Hematopoietic multipotent progenitor cell treated with erythropoietin and hydrocortisone succinate and interleukin-3 and kit ligand, for 15 days (in vitro differentiated cells): ENCODE results near the gene FCGBP.
"Not testable (repeated sequence)": the region's sequence is repeated elsewhere in the genome, so short reads cannot be mapped to it uniquely, and the experiment has no call there.

Experiments
- DNase-seq: peaks from one replicate; pipeline ENCODE4 v3.0.0-alpha.2; 2015; ENCODE audit warnings: low spot score

FCGBP gene

DNA sequence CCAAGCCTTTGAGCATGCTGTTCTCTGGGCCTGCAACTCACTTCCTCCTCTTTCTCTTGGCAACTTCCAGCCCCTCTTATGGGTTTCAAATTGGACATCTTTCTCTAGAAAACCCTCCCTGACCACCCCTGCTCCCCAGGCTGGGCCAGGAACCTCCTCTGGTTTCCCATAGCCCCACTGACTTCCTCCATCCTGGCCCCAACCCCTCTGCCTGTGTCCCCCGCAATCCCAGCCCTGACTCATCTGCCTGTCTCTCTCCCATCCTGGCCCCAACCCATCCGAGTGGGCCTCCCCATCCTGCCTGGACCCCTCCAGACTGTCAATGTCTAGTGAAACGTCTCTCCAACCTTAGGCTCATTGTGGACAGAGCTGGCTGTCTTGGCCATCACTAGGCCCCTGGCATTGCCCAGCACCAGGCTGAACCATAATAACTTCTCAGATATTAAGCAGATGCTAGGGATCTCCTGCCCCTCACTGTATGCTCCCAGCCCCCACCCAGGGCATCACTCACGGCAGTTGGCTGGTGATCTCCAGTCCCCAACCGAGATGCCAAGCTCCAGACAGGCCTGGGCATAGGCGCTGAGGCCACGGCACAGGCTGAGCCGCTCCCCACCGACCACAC, 16.8 kb downstream of the FCGBP start:
- DNase-seq: no peak

DNA sequence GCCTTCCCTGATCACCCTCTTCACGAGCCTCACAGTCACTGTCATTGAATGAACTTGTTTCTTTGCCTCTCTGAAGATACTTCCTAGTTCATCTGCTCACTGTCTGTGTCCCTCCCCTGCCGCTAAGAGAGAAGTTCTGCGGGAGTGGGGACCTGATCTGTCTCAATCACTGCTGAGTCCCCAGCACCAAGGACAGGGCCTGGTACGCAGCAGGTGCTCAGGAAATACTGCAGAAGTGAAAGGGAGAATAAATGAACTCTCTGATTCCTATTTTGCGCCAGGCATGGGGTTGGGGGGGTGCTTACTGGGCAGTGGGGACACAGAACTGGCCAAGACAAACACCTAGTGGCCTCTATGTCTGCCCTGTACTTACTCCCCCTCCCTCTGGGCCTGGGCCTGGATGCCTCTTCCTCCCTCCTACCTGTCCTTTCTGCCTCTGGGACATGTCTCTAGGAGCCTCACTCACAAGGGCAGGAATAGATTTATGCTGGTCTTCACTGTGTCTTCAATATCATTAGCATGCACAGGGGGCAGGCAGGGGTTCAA, 17.5 kb downstream of the FCGBP start:
- DNase-seq: no peak

DNA sequence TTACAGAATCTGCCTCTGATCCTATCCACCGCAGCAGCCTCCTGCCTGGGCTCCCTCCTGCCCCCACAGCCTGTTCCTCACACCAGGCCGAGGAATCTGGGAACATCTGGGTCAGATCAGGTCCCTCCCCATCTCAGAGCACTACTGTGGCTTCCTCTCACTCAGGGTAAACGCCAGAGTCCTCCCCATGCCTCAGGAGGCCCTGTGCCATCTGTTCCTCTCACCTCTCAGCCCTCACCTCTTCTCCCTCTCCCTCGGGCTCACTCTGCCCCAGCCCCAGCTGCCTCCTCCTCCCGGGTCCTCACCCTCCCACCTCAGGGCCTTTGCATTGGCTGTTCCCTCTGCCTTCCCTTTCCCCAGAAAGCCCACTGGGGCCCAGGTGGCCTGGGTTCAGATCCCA, 18.2 kb downstream of the FCGBP start:
- DNase-seq: no peak

DNA sequence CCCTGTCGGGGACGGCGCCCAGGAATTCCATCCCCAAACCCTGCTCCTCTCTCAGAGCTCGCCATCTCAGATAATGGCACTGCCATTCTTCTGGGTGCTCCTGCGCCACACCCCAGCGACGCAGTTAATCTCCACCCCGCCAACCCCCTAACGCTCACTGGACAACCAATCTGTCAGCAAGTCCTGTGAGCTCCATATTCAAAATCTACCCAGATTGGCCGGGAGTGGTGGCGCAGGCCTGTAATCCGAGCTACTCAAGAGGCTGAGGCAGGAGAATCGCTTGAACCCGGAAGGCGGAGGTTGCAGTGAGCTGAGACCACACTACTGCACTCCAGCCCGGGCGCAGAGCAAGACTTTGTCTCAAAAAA, 18.6 kb downstream of the FCGBP start:
- DNase-seq: no peak

DNA sequence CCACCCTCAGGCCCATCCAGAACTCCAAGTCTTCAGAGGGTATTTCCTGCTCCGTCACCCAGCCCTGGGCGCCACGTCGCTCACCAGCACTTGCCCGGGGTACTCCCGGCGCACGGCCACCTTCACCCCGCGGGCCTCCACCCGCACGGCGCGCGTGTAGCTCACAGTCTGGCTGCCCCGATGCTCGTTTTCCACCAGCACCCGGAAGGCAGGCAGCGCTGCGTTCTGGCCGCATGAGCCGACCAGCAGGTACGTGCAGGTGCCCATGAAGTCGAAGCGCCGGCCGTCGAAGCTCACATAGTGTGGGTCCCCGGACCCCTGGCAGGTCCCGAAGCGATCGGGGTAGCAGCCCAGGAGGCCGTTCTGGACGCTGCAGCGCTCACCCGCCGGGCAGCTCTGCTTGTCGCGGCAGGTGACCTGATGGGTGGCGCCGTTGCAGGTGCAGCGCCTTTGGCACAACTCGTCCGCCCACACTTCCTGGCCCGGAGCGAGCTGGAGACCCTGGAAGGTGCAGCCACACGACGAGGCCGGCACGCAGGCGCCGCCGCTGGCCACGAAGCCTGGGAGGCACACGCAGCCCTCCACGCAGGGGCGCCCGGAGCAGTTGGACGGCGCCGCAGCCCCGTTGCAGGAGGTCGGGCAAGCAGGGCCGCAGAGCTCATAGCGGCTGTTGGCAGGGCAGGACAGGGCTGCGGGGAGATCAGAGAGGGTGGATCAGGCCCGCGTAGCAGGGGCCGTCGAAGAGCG, 19.2 kb downstream of the FCGBP start:
- DNase-seq: no peak

DNA sequence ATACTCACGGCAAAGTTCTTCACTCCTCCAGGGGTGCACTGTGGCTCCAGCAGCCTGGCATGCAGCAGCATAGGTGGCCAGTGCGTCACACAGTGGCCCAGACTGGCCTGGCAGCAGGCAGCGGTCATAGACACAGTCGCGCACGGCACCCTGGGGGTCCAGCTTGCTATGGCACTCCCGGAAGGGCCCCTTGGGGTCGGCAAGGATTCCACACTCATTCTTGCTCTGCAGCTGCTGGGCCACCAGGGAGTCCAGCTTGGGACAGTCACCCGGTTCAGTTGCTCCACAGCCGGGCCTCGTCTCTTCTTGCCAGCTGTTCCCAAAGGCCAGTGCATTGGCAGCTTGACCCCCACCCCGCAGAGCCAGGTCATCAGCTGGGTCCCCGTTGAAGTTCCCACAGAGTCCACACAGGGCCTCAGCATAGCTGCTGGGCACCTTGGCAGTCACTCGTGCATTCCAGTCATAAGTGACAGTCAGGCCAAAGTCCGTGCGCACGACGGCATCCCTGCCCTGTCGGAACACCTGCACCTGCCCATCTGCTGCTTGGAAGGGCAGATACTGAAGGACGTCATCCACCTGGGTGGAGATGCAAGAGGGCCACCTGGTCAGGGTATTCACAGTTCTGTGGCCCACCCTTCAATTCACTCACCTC, 20.6 kb downstream of the FCGBP start:
- no peak for DNase-seq

DNA sequence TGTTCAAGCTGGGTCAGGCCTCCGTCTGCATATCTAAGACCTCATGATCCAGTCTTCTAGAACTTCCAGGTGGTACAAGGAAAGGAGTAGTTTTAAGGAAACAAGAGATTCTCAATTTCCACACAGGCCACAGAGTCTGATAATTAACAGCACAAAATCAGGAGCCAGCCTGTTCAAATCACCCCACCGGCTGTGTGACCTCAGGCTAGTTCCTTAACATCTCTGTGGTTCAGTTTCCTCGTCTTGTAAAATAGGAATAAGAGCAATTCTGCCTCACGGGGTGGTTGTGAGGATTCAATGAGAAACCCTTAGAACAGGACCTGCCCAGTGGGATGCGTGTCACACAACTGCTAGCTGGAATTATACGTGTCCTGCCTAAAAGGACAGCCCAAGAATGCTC, 25.6 kb downstream of the FCGBP start:
- no peak for DNase-seq

DNA sequence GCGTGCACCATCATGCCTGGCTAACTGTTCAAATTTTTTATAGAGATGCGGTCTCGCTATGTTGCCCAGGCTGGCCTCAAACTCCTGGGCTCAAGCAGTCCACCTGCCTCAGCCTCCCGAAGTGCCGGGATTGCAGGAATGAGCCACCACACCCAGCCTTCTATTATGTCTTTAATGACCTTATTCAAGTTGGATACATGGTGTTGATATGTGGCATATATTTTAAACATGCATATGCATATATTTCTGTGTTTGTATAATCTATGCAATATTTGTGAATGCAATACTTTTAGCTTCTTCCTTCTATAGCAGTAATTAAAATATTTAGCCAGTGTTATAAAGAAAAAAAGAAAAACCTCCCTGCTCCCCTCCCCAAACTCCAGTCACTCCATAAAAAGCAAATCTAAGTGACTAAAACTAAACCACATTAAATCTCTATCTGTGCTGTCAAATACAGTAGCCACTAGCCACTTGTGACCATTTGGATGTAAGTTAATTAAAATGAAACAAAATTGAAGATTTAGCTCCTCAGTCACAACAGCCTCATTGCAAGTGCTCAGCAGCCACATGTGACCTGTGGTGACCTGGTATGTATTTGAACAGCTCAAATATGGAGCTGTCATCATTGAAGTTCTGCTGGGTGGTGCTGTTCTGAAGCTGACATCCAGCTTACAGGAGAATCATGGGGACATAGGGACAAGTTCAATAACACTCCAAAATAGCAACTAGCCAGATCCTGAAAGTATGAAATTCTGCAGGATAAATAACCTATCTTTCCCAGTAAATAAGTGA, 27.4 kb downstream of the FCGBP start:
- no peak for DNase-seq

DNA sequence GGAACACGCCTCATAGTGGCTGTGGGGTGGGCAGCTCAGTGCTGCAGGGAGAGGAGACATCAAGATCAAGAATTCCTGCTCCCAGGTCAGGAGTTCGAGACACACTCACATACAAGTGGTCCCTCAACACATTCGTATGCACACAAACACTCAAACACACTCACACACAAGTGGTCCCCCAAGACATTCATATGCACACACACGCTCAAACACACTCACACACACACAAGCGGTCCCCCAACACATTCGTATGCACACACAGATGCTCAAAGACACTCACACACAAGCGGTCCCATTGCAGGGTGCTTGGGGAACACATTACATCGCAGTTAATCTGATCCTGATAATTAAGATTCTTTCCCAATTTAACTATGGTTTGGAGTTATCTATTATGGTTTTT, 28.2 kb downstream of the FCGBP start:
- no peak for DNase-seq

DNA sequence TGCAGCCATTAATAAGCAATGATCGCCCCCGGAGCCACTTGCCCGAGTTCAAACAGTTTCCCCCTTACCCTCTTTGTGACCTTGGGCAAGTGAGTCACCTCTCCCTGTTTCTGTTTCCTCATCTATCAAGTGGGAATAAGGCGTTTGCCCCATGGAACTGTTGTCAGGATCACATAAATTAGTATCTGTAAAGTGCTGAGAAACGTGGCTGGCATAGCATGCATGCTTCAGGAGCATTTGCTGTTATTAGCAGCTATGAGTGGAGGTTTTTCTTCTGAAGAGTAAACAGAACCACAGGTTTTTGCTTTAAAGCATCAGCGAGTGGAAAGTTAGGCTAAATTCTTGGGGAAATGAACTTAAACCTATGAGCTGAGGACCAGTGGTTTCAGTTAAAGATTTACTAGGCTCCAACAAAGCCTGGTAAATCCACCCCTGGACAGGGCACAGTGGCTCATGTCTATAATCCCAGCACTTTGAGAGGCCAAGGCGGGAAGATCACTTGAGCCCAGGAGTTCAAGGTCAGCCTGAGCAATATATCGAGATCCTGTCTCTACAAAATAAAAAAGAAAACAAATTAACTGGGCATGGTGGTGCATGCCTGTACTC, 30.8 kb downstream of the FCGBP start:
- DNase-seq: not testable (repeated sequence)

DNA sequence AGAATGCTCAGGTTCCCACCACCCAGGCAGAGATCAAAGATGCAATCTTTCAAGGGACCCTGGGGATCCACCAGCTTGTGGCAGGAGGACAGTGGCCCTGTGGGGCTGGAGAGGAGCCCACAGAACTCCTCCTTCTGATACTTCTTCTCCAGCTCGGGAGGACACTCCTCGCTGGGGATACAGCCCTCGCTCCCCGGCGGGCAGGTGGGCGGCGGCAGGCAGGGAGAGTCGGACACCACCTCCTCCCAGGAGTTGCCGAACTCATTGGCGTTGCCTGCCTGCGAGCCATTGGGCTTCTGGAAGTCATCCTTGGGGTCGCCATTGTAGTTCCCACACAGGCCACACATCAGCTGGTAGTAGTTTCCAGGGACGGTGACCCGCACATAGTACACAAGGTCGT, 32.1 kb downstream of the FCGBP start:
- DNase-seq: not testable (repeated sequence)

DNA sequence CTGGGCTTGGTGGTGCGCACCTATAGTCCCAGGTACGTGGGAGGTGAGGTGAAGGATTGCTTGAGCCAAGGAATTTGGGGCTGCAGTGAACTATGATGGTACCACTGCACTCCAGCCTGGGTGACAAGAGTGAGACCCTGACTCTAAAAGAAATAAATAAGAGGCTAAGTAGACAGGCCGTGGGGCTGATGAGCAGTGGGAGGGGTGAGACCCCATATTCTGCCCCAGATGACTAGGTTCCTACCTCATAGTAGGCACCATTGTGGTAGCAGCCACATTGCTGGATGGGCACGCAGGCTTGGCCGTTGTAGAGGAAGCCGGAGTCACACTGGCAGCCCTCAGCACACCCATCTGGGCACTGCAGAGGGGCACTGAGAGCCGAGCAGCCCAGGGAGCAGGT, 32.8 kb downstream of the FCGBP start:
- not testable (repeated sequence) for DNase-seq

DNA sequence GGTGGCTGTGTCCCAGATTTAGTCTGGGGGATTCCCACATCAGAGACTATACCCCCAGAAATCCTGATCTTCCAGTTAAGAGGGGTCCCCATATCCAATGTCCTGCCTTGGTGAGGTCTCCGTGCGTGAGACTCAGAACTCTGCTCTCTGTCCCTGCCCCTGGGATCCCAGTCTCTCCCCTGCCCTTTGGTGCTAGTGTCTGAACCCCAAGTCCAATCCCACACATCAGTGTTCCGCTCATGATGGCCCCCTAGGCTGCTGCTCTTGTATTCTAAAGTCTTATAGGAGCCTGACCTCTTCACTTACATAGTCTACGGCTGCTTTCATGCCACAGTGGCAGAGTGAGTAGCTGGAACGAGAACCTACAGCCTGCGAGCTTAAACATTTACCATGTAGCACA, 35.6 kb downstream of the FCGBP start:
- DNase-seq: not testable (repeated sequence)

DNA sequence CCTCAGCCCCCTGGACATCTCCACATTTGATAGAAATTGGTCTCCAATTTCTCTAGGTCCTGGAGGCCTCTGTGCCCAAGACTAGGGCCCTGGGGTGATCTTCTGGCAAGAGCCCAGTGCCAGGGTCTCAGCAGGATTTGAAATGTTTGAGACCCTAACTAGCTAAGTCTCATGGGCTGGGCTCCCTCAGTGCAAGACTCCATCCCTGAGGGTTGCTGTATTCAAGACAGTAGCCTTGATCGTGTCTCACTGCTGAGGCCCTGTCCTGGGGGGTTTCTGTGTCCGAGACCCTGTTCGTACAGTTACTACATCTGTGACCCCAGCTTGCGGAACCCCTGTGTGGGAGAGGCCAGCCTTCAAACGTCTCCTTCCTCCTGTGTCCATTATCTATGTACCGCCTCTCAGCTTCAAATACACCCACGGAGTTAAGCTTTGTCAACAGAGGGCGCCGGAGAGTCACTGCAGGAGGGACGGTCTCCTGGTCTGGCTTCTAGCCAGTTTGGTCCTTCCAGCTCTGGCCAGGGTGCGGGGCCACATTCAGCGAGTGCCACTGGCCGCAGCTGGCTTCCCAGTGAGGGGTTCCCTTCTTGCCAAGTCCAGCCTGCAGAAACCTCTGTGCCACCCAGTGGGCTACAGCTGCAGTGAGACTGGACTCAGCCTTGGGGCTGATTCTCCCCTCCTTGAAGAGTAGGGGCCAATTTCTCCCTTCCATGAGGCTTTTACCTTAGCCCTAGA, 36.8 kb downstream of the FCGBP start:
- peak; percentile 45 for DNase-seq

DNA sequence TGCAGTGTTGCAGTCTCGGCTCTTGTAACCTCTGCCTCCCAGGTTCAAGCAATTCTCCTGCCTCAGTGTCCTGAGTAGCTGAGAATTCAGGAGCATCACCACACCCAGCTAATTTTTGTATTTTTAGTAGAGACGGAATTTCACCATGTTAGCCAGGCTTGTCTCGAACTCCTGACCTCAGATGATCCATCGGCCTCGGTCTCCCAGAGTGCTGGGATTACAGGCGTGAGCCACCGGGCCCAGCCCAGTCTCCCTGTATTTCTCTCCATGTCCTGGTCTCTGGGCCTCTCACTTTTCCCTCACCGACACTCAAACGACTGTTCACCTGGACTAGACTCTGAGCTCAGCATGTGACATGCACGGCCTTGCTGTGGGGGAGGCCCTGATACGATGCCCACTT, 39.3 kb downstream of the FCGBP start:
- DNase-seq: not testable (repeated sequence)

DNA sequence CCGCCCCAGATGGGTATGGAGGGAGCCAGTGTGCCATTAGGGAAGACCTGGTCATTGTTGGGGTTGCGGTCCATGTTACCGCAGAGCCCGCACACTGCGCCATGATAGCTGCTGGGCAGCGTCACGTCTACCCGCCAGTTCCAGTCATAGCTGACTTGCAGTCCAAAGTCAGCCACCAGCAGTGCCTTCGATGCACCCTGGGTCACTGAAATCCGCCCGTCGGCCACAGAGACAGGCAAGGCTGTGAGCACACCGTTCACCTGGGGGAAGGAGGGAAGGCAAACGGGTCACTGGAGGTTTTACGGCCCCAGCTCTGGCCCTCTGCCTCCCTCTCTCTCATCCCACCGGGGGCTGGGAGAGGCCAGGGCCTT, 40.2 kb downstream of the FCGBP start:
- not testable (repeated sequence) for DNase-seq

DNA sequence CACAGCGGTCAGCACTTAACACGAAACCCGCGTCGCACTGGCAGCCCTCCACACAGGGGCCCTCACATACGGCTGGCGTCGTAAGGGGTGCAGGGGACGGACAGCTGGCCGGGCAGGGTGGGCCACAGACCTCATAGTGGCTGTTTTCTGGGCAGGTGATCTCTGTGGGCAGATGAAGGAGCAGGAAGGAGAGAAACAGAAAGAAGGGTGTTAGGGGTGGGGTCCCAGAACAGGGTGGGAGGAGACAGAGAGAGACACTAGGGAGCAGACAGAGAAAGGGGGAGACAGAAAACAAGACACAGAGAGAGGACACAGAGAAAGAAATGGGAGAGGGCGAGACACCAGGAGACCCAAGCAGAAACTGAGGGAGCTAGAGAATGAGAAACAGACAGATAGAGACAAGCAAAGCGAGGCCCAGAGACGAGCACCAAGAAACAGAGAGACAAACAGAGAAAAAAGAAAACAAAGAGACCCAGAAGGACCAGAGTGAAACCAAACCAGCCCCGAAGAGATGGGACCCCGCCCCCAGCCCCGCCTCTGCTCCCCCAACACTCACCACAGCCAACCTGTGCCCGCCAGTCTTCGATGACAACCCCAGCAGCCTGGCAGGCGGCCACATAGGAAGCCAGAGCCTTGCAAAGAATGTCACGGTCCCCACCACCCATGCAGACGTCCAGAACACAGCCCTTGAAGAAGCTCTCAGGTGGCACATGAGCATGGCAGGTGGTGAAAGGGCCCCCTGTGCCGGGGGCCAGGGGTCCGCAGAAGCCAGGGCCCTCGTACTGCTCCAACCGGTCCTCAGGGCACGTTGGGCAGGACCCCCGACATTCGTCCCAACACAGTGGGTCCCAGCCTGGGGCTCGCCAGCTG, 40.8 kb downstream of the FCGBP start:
- not testable (repeated sequence) for DNase-seq

DNA sequence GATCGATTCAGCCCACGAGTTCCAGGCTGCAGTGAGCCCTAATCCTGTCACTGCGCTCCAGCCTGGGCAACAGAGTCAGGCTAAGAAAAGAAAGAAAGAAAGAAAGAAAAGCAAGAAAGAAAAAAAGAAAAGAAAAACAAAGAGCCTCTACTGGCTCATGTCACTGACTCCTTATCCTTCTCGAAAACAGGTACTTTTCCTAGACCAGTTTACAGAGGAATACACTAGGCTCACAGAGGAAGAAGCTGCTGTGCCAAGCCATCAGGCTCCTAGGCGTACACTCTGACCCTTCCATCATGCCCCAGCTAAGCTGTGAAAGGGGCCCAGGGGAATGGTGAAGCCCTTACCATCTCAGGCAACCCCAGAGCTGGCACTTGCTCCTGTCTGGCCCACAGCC, 41.9 kb downstream of the FCGBP start:
- not testable (repeated sequence) for DNase-seq

DNA sequence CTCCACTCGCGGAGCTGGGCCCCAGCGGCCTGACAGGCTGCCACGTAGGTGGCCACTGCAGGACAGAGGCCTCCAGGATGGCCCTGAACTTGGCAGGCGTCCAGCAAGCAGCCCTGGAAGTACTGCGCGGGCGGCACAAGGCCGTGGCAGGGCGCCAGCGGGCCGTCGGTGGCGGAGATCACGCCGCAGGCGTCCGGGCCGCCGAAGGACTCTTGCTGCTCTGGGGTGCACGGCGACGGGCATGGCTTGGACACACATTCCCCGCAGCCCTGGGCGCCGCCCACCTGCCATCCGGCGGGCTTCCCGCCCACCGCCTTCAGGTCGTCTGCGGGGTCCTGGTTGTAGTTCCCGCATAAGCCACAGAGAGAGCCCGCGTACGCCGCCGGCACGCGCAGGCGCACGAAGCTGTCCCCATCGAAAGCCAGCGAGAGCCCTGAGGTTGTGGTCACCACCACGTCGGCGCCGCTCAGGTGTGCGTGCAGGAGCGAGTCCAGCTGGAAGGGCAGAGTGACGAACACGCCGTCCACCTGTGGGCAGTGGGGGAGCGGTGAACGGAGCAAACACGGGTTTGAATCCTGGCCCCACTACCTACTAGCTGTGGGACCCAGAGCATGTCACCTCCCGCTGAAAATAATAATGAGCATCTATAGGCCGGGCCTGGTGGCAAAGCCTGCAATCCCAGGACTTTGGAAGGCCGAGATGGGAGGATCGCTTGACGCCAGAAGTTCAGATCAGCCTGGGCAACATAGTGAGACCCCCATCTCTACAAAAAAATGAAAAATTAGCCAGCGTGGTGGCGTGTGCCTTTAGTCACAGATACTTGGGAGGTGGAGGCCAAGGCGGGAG, 42.6 kb downstream of the FCGBP start:
- not testable (repeated sequence) for DNase-seq
